Endothelial cell of umbilical vein (primary cell): ENCODE data around the gene CEMP1. TPM values are rescaled to one million over a fixed set of nuclear protein-coding genes. Genes with fewer than 3 reads are reported as not detected.

ENCODE experiments used
- BruUV-seq: library from RNA; stranded (reverse); fragments of 400-500 nt; replicated peaks from 2 replicates; lab custom pipeline; 2021; lab: Mats Ljungman, UMichigan
- CTCF ChIA-PET: fragments of 300-600, 350-600 bp; sonication (Branson Sonifier 250); formaldehyde crosslinking; loops from one replicate; lab custom pipeline; 2021; ENCODE audit warnings: antibody characterized with exemption, inconsistent platforms; lab: Charles Lee
- POLR2A ChIA-PET: fragments of 300-600, 350-600 bp; sonication (Branson Sonifier 250); formaldehyde crosslinking; loops from one replicate; lab custom pipeline; 2021; ENCODE audit warnings: antibody characterized with exemption, inconsistent platforms; lab: Charles Lee
- DNase-seq: peaks from one replicate; pipeline ENCODE4 v3.0.0-alpha.2; 2011; ENCODE audit warnings: low read depth, low spot score
- FAIRE-seq: peaks from 2 replicates; lab custom pipeline; 2011; peaks lifted over from hg19 to GRCh38; lab: Jason Lieb, UNC
- H2AFZ ChIP-seq: 2 replicates; pipeline ENCODE4 v1.6.0; 2012; ENCODE audit warnings: low read depth, low read length, control low read depth, inconsistent platforms
- H3K27ac ChIP-seq: 2 replicates; pipeline ENCODE4 v1.5.1; 2011; ENCODE audit warnings: low read depth, mild to moderate bottlenecking, control low read depth, low read length, moderate library complexity; ENCODE audit not compliant: insufficient read depth
- H3K27me3 ChIP-seq, 2 experiments: 2 replicates each; pipeline versions ENCODE4 v1.6.0 to v1.6.1; 2011; ENCODE audit warnings: low read length in 2 of 2, mixed read lengths in 1 of 2; ENCODE audit not compliant: control insufficient read depth in 2 of 2, insufficient read depth in 2 of 2
- H3K36me3 ChIP-seq, 2 experiments: 2 replicates in 1 of 2; 3 replicates in 1 of 2; pipeline ENCODE4 v1.5.1; 2011; ENCODE audit warnings: low read length in 2 of 2, mild to moderate bottlenecking in 1 of 2, moderate library complexity in 1 of 2; ENCODE audit not compliant: control insufficient read depth in 2 of 2, insufficient read depth in 2 of 2; ENCODE audit errors: extremely low read depth in 1 of 2
- H3K4me1 ChIP-seq: 3 replicates; pipeline ENCODE4 v1.5.1; 2011; ENCODE audit warnings: mild to moderate bottlenecking, low read length; ENCODE audit not compliant: control insufficient read depth, insufficient read depth; ENCODE audit errors: extremely low read depth
- H3K4me2 ChIP-seq: 2 replicates; pipeline ENCODE4 v1.6.1; 2011; ENCODE audit warnings: low read length, control low read depth, mixed read lengths; ENCODE audit not compliant: insufficient read depth
- H3K4me3 ChIP-seq, 3 experiments: fragments of 200-600 bp in 1 of 3; sonication (generic), shearing (Covaris generic) in 1 of 3; replicated peaks in 1 of 3; 2 replicates each; pipeline ENCODE4 v1.5.1; 2011 to 2016; ENCODE audit warnings: control low read depth in 3 of 3, low read length in 3 of 3, mild to moderate bottlenecking in 2 of 3, inconsistent platforms in 1 of 3, low read depth in 1 of 3, moderate library complexity in 1 of 3; ENCODE audit not compliant: insufficient read depth in 1 of 3
- H3K79me2 ChIP-seq: 2 replicates; pipeline ENCODE4 v1.6.0; 2012; ENCODE audit warnings: low read length, inconsistent platforms; ENCODE audit not compliant: control insufficient read depth, insufficient read depth
- H3K9ac ChIP-seq: replicated peaks from 2 replicates; pipeline ENCODE3; 2011; ENCODE audit warnings: low read length, control low read depth; ENCODE audit not compliant: insufficient read depth; ENCODE audit errors: extremely low read depth
- H3K9me1 ChIP-seq: replicated peaks from 3 replicates; pipeline ENCODE4 v1.6.0; 2011; ENCODE audit warnings: mild to moderate bottlenecking, low read length; ENCODE audit not compliant: control insufficient read depth, insufficient read depth; ENCODE audit errors: extremely low read depth
- H3K9me3 ChIP-seq: replicated peaks from 2 replicates; pipeline ENCODE4 v1.5.1; 2012; ENCODE audit warnings: low read length, inconsistent platforms; ENCODE audit not compliant: control insufficient read depth, insufficient read depth
- H4K20me1 ChIP-seq: replicated peaks from 2 replicates; pipeline ENCODE3; 2011; ENCODE audit warnings: mild to moderate bottlenecking, low read length; ENCODE audit not compliant: control insufficient read depth, insufficient read depth; ENCODE audit errors: extremely low read depth
- CTCF ChIP-seq, 2 donors: IDR thresholded peaks; 1 replicate in 1 of 2; 2 replicates in 1 of 2; pipeline ENCODE4 v1.5.1; 2011; ENCODE audit warnings: low read length in 2 of 2, mild to moderate bottlenecking in 2 of 2, moderate library complexity in 2 of 2, control low read depth in 1 of 2, inconsistent platforms in 1 of 2, low read depth in 1 of 2; ENCODE audit not compliant: insufficient read depth in 1 of 2; ENCODE audit errors: extremely low read depth in 1 of 2
- EZH2 ChIP-seq: IDR thresholded peaks from 2 replicates; pipeline ENCODE4 v1.6.1; 2012; ENCODE audit warnings: borderline replicate concordance, low read depth, mild to moderate bottlenecking, moderate library complexity, low read length, inconsistent platforms; ENCODE audit not compliant: severe bottlenecking
- FOS ChIP-seq: IDR thresholded peaks from 2 replicates; pipeline ENCODE4 v1.6.1; 2011; ENCODE audit warnings: mild to moderate bottlenecking, low read length, moderate library complexity, borderline replicate concordance; ENCODE audit not compliant: insufficient read depth
- GATA2 ChIP-seq: IDR thresholded peaks from 2 replicates; pipeline ENCODE4 v1.7.0; 2011; ENCODE audit warnings: low read depth, mild to moderate bottlenecking, moderate library complexity, mixed read lengths, low read length; ENCODE audit not compliant: insufficient read length, insufficient read depth
- JUN ChIP-seq: IDR thresholded peaks from 2 replicates; pipeline ENCODE4 v1.6.1; 2011; ENCODE audit warnings: borderline replicate concordance, low read depth; ENCODE audit not compliant: insufficient read length, insufficient read depth
- MAX ChIP-seq: IDR thresholded peaks from 2 replicates; pipeline ENCODE4 v1.6.1; 2011; ENCODE audit not compliant: insufficient read depth, insufficient read length
- MYC ChIP-seq: IDR thresholded peaks from one replicate; pipeline ENCODE4 v1.6.1; 2011; ENCODE audit warnings: mild to moderate bottlenecking, low read depth, low read length
- POLR2A ChIP-seq: IDR thresholded peaks from 2 replicates; pipeline ENCODE4 v1.6.1; 2012; ENCODE audit warnings: low read depth, mild to moderate bottlenecking, control low read depth, low read length
- POLR2AphosphoS5 ChIP-seq: IDR thresholded peaks from 2 replicates; pipeline ENCODE4 v1.6.1; 2012; ENCODE audit warnings: low read depth, mild to moderate bottlenecking, control low read depth, low read length, moderate library complexity; ENCODE audit not compliant: insufficient read depth
- dilution Hi-C: fragments of 300-500 bp; cut with MboI; formaldehyde crosslinking; loops from one replicate; pipeline ENCODE4 v1.15.0; 2019; ENCODE audit warnings: low sequenced_read_pairs; ENCODE audit not compliant: extremely low pct_ligation_motif_present
- intact Hi-C: fragments of 100-400 bp; cut with micrococcal nuclease; formaldehyde crosslinking; loops from one replicate; pipeline ENCODE4 v1.10.0; 2022
- polyA plus RNA-seq, 4 experiments: library from polyadenylated mRNA; depleted of rRNA in 3 of 4; stranded (reverse) in 3 of 4; unstranded in 1 of 4; fragments of >200 nt; gene quantifications; 2 replicates each; pipeline versions ENCODE4 v1.2.1 to v1.2.3, GENCODE V29; 2011 to 2012; ENCODE audit warnings: missing spikeins in 1 of 4
- total RNA-seq: library from RNA; stranded (reverse); gene quantifications from 2 replicates; pipeline ENCODE4 v1.2.3, GENCODE V29; 2021

CEMP1 gene
- total and polyA plus RNA-seq, 2 donors (not counting 3 experiments of a cell fraction or from before 2014, with no cell fraction given): not detected

DNA sequence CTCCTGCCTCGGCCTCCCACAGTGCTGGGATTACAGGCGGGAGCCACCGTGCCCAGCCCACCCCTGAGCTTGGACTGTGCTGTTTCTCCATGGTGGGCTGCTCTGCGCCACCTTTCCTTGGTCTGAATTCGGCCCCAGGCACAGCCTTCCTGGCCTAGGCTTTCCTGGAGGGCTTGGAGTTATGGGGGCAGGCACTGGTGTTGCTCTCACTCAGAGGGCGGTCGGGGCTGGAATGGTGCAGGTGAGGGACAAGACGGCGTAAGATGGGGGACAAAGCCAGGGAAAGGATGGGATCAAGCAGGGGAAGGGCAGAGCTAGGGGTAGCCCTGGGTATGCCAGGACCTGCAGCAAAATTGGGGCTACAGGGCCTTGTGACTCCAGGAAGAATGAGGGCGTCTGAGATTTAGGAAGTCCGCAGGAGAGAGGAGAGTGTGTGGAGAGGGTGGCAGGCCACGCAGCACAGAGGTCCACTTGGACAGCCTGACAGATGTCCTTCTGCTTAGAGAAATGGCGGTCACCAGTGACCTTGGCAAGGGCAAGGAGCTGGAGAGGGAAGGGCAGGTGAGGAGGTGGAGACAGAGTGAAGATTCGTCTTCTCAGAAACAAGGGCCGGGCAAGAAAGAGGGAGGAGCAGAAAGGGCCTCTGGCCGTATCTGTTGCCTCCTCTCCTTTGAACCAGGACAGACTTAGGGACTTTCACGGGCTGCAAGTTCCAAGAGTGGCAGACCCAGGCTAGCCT lies 19.0 kb downstream of the CEMP1 start:
- no peaks in the 10 kb centered on the region for H3K27me3 ChIP-seq
- dilution Hi-C loops: no loop called here
- no peak overlapping the region for H3K27ac ChIP-seq
- CTCF ChIA-PET: interaction anchor here (1.2 kb wide), 1 partner anchor 11 kb away, joined by 5 read pairs; no protein-coding TSS in a partner anchor
- FAIRE-seq (no peak), DNase-seq (no peak)
- TF ChIP-seq CTCF (IDR thresholded peaks at IDR 0.05; ENCODE audit: extremely low read depth in 1 of 2, insufficient read depth in 1 of 2, low read depth in 1 of 2, low read length in 2 of 2): no peak
- no peak for TF ChIP-seq MYC
- TF ChIP-seq EZH2: no peak
- no peak for TF ChIP-seq JUN
- TF ChIP-seq POLR2AphosphoS5: no peak
- TF ChIP-seq FOS: no peak
- no peak for TF ChIP-seq GATA2
- TF ChIP-seq MAX: no peak
- TF ChIP-seq POLR2A: no peak
- no peak overlapping the region for H3K4me2 ChIP-seq
- no peaks in the 10 kb centered on the region for H3K9me1 ChIP-seq
- no peaks in the 10 kb centered on the region for H3K9me3 ChIP-seq
- H3K9ac ChIP-seq: no peak overlapping the region
- H3K36me3 ChIP-seq: no peaks in the 10 kb centered on the region
- peaks cover 33% of the 10 kb centered on the region for H3K79me2 ChIP-seq
- intact Hi-C loops: loop anchor here (1.0 kb wide), 1 partner anchor 26 kb away; no protein-coding TSS in a partner anchor
- peaks cover 2% of the 10 kb centered on the region for H4K20me1 ChIP-seq
- no peak overlapping the region for H3K4me3 ChIP-seq
- peaks cover 21% of the 10 kb centered on the region for H3K4me1 ChIP-seq
- POLR2A ChIA-PET: no interaction called here
- H2AFZ ChIP-seq: no peak overlapping the region
- BruUV-seq: no TSS peak
